Endothelial cell of umbilical vein (primary cell): Measurements from ENCODE around the gene NR2F6.

Experiments used
- EZH2 ChIP-seq: IDR thresholded peaks from 2 replicates; pipeline ENCODE4 v1.6.1; 2012; ENCODE audit warnings: borderline replicate concordance, low read depth, mild to moderate bottlenecking, moderate library complexity, low read length, inconsistent platforms; ENCODE audit not compliant: severe bottlenecking
- FOS ChIP-seq: IDR thresholded peaks from 2 replicates; pipeline ENCODE4 v1.6.1; 2011; ENCODE audit warnings: mild to moderate bottlenecking, low read length, moderate library complexity, borderline replicate concordance; ENCODE audit not compliant: insufficient read depth
- POLR2A ChIP-seq: IDR thresholded peaks from 2 replicates; pipeline ENCODE4 v1.6.1; 2012; ENCODE audit warnings: low read depth, mild to moderate bottlenecking, control low read depth, low read length
- POLR2AphosphoS5 ChIP-seq: IDR thresholded peaks from 2 replicates; pipeline ENCODE4 v1.6.1; 2012; ENCODE audit warnings: low read depth, mild to moderate bottlenecking, control low read depth, low read length, moderate library complexity; ENCODE audit not compliant: insufficient read depth
- TF ChIP-seq, protein P1 (sequence below), 2 donors: IDR thresholded peaks; 1 replicate in 1 of 2; 2 replicates in 1 of 2; pipeline ENCODE4 v1.5.1; 2011; ENCODE audit warnings: low read length in 2 of 2, mild to moderate bottlenecking in 2 of 2, moderate library complexity in 2 of 2, control low read depth in 1 of 2, inconsistent platforms in 1 of 2, low read depth in 1 of 2; ENCODE audit not compliant: insufficient read depth in 1 of 2; ENCODE audit errors: extremely low read depth in 1 of 2

DNA sequence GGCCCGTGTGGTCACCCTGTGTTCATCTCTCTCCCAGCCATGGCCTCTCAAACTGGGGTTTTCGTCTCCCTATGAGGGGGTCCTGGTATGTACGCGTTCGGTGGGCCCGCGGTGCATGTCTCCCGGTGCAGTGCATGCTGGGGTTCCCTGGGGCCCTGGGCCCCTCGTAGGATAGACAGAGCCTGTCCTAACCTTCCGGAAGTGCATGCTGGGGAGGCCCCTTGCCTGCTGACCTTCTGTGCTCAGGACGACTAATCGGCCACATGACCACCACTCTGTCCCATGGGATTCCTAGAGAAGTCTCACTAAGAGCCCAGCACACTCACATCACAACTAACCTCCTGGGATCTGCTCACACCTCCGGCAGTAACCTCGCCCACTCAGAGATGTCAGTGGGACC lies 35.4 kb downstream of the NR2F6 start:
- TF ChIP-seq POLR2A = no peak
- TF ChIP-seq EZH2 = no peak
- TF ChIP-seq, protein P1, sequence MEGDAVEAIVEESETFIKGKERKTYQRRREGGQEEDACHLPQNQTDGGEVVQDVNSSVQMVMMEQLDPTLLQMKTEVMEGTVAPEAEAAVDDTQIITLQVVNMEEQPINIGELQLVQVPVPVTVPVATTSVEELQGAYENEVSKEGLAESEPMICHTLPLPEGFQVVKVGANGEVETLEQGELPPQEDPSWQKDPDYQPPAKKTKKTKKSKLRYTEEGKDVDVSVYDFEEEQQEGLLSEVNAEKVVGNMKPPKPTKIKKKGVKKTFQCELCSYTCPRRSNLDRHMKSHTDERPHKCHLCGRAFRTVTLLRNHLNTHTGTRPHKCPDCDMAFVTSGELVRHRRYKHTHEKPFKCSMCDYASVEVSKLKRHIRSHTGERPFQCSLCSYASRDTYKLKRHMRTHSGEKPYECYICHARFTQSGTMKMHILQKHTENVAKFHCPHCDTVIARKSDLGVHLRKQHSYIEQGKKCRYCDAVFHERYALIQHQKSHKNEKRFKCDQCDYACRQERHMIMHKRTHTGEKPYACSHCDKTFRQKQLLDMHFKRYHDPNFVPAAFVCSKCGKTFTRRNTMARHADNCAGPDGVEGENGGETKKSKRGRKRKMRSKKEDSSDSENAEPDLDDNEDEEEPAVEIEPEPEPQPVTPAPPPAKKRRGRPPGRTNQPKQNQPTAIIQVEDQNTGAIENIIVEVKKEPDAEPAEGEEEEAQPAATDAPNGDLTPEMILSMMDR (IDR thresholded peaks at IDR 0.05; ENCODE audit: extremely low read depth in 1 of 2, insufficient read depth in 1 of 2, low read depth in 1 of 2, low read length in 2 of 2) = no peak
- TF ChIP-seq POLR2AphosphoS5 = no peak
- no peak for TF ChIP-seq FOS
